ENCODE measurements around the gene MAPKAP1. TPM values are rescaled to one million over a fixed set of nuclear protein-coding genes. Genes with fewer than 3 reads are reported as not detected.
A peak's percentile ranks its signal among the peaks of the same experiment; 100 is the strongest.

The MAPKAP1 gene
- total RNA-seq, 2 donors from 2014 or later: 42.2 to 66.5 TPM

- Mint-ChIP-seq H3K9me3 (no peaks in the 10 kb centered on the region), H3K27me3 (no peaks in the 10 kb centered on the region), H3K27ac (no peak overlapping the region), H3K4me1 (no peaks in the 10 kb centered on the region), H3K36me3 (ENCODE audit: low read depth) (peaks cover 46% of the 10 kb centered on the region), H3K4me3 (no peak overlapping the region)
- ATAC-seq (replicated peaks): no peak
These were observed 267.4 kb downstream of the MAPKAP1 start for GRCh38 chr9:125439434-125440272.

- H3K36me3 Mint-ChIP-seq (ENCODE audit: low read depth): peaks cover 39% of the 10 kb centered on the region
- no peak overlapping the region for H3K27ac Mint-ChIP-seq
- H3K4me1 Mint-ChIP-seq: no peaks in the 10 kb centered on the region
- no peaks in the 10 kb centered on the region for H3K9me3 Mint-ChIP-seq
- no peak for ATAC-seq (replicated peaks)
- H3K27me3 Mint-ChIP-seq: no peaks in the 10 kb centered on the region
- H3K4me3 Mint-ChIP-seq: no peak overlapping the region
These were observed 268.2 kb downstream of the MAPKAP1 start for GRCh38 chr9:125438506-125439433.

GRCh38 chr9:125437771-125438221 lies 269.2 kb downstream of the MAPKAP1 start:
- Mint-ChIP-seq H3K4me3 (no peak overlapping the region), H3K4me1 (no peaks in the 10 kb centered on the region), H3K9me3 (no peaks in the 10 kb centered on the region), H3K36me3 (ENCODE audit: low read depth) (peaks cover 33% of the 10 kb centered on the region), H3K27ac (no peak overlapping the region), H3K27me3 (no peaks in the 10 kb centered on the region)
- ATAC-seq (replicated peaks): no peak

GRCh38 chr9:125436613-125437443 lies 270.2 kb downstream of the MAPKAP1 start:
- no peak overlapping the region for H3K4me3 Mint-ChIP-seq
- H3K27me3 Mint-ChIP-seq: no peaks in the 10 kb centered on the region
- H3K27ac Mint-ChIP-seq: no peak overlapping the region
- no peaks in the 10 kb centered on the region for H3K9me3 Mint-ChIP-seq
- ATAC-seq (replicated peaks): no peak
- H3K36me3 Mint-ChIP-seq (ENCODE audit: low read depth): peaks cover 25% of the 10 kb centered on the region
- no peaks in the 10 kb centered on the region for H3K4me1 Mint-ChIP-seq

GRCh38 chr9:125435776-125436612 lies 271.0 kb downstream of the MAPKAP1 start:
- Mint-ChIP-seq H3K27ac (no peak overlapping the region), H3K27me3 (no peaks in the 10 kb centered on the region), H3K4me1 (no peaks in the 10 kb centered on the region), H3K9me3 (no peaks in the 10 kb centered on the region), H3K4me3 (no peak overlapping the region), H3K36me3 (ENCODE audit: low read depth) (peaks cover 17% of the 10 kb centered on the region)
- ATAC-seq (replicated peaks): peak; percentile 14

GRCh38 chr9:125434986-125435775 lies 271.8 kb downstream of the MAPKAP1 start:
- ATAC-seq (replicated peaks): no peak
- Mint-ChIP-seq H3K27ac (no peak overlapping the region), H3K36me3 (ENCODE audit: low read depth) (peaks cover 8% of the 10 kb centered on the region), H3K4me1 (no peaks in the 10 kb centered on the region), H3K4me3 (no peak overlapping the region), H3K9me3 (no peaks in the 10 kb centered on the region), H3K27me3 (no peaks in the 10 kb centered on the region)

- H3K4me1 Mint-ChIP-seq: no peaks in the 10 kb centered on the region
- H3K27ac Mint-ChIP-seq: no peak overlapping the region
- H3K9me3 Mint-ChIP-seq: no peaks in the 10 kb centered on the region
- no peak overlapping the region for H3K4me3 Mint-ChIP-seq
- no peaks in the 10 kb centered on the region for H3K27me3 Mint-ChIP-seq
- H3K36me3 Mint-ChIP-seq (ENCODE audit: low read depth): no peaks in the 10 kb centered on the region
- ATAC-seq (replicated peaks): no peak
These were observed 273.5 kb downstream of the MAPKAP1 start for GRCh38 chr9:125433461-125434011.

- ATAC-seq (replicated peaks): no peak
- Mint-ChIP-seq H3K4me3 (no peak overlapping the region), H3K27ac (no peak overlapping the region), H3K36me3 (ENCODE audit: low read depth) (no peaks in the 10 kb centered on the region), H3K27me3 (no peaks in the 10 kb centered on the region), H3K9me3 (no peaks in the 10 kb centered on the region), H3K4me1 (no peaks in the 10 kb centered on the region)
These were observed 274.2 kb downstream of the MAPKAP1 start for GRCh38 chr9:125432715-125433385.

GRCh38 chr9:125431741-125432271 lies 275.2 kb downstream of the MAPKAP1 start:
- no peaks in the 10 kb centered on the region for H3K36me3 Mint-ChIP-seq (ENCODE audit: low read depth)
- no peak for ATAC-seq (replicated peaks)
- no peaks in the 10 kb centered on the region for H3K27me3 Mint-ChIP-seq
- H3K4me1 Mint-ChIP-seq: no peaks in the 10 kb centered on the region
- no peaks in the 10 kb centered on the region for H3K9me3 Mint-ChIP-seq
- no peak overlapping the region for H3K27ac Mint-ChIP-seq
- no peak overlapping the region for H3K4me3 Mint-ChIP-seq

- no peak overlapping the region for H3K27ac Mint-ChIP-seq
- no peaks in the 10 kb centered on the region for H3K36me3 Mint-ChIP-seq (ENCODE audit: low read depth)
- no peaks in the 10 kb centered on the region for H3K4me1 Mint-ChIP-seq
- H3K4me3 Mint-ChIP-seq: no peak overlapping the region
- no peaks in the 10 kb centered on the region for H3K27me3 Mint-ChIP-seq
- ATAC-seq (replicated peaks): no peak
- no peaks in the 10 kb centered on the region for H3K9me3 Mint-ChIP-seq
These were observed 276.0 kb downstream of the MAPKAP1 start for GRCh38 chr9:125431012-125431305.

GRCh38 chr9:125430161-125431011 lies 276.6 kb downstream of the MAPKAP1 start:
- H3K27ac Mint-ChIP-seq: no peak overlapping the region
- no peaks in the 10 kb centered on the region for H3K9me3 Mint-ChIP-seq
- H3K4me3 Mint-ChIP-seq: no peak overlapping the region
- ATAC-seq (replicated peaks): no peak
- no peaks in the 10 kb centered on the region for H3K27me3 Mint-ChIP-seq
- H3K4me1 Mint-ChIP-seq: no peaks in the 10 kb centered on the region
- no peaks in the 10 kb centered on the region for H3K36me3 Mint-ChIP-seq (ENCODE audit: low read depth)
